RPMI7951 (cell line): Measurements from ENCODE around the gene SEL1L2. TPM values are rescaled to one million over a fixed set of nuclear protein-coding genes. Genes with fewer than 3 reads are reported as not detected.

Source experiments
- DNase-seq: peaks from one replicate; pipeline ENCODE4 v3.0.0-alpha.2; 2012; ENCODE audit warnings: low read depth
- total RNA-seq: library from RNA; depleted of rRNA; stranded (reverse); fragments of >200 nt; shearing (Covaris generic); gene quantifications from 2 replicates; pipeline ENCODE4 v1.2.3, GENCODE V29; 2014

Gene SEL1L2
- total RNA-seq, 1 experiment from 2014 or later, result not detected

- no peak for DNase-seq
Observed at GRCh38 chr20:13865791-13866351, 124.5 kb downstream of the SEL1L2 start.

- DNase-seq, result no peak
Observed at GRCh38 chr20:13865156-13865555, 125.3 kb downstream of the SEL1L2 start.

- DNase-seq, result no peak
Observed at GRCh38 chr20:13863244-13863643, 127.2 kb downstream of the SEL1L2 start.

GRCh38 chr20:13862245-13862644 lies 128.2 kb downstream of the SEL1L2 start:
- no peak for DNase-seq

- no peak for DNase-seq
Observed at GRCh38 chr20:13858871-13859270, 131.5 kb downstream of the SEL1L2 start.

GRCh38 chr20:13858439-13858838 lies 132.0 kb downstream of the SEL1L2 start:
- DNase-seq, result no peak

- no peak for DNase-seq
Observed at GRCh38 chr20:13857961-13858360, 132.5 kb downstream of the SEL1L2 start.

GRCh38 chr20:13857304-13857703 lies 133.1 kb downstream of the SEL1L2 start:
- no peak for DNase-seq

GRCh38 chr20:13856354-13856753 lies 134.1 kb downstream of the SEL1L2 start:
- no peak for DNase-seq

- no peak for DNase-seq
Observed at GRCh38 chr20:13855613-13856012, 134.8 kb downstream of the SEL1L2 start.

GRCh38 chr20:13852306-13852705 lies 138.1 kb downstream of the SEL1L2 start:
- DNase-seq, result peak; percentile 26

GRCh38 chr20:13851279-13851678 lies 139.1 kb downstream of the SEL1L2 start:
- DNase-seq, result no peak

GRCh38 chr20:13844296-13844695 lies 146.1 kb downstream of the SEL1L2 start:
- no peak for DNase-seq

- DNase-seq, result no peak
Observed at GRCh38 chr20:13841206-13841605, 149.2 kb downstream of the SEL1L2 start.

- DNase-seq, result no peak
Observed at GRCh38 chr20:13840093-13840465, 150.3 kb downstream of the SEL1L2 start.

- peak; percentile 35 for DNase-seq
Observed at GRCh38 chr20:13839421-13840092, 150.9 kb downstream of the SEL1L2 start.

- no peak for DNase-seq
Observed at GRCh38 chr20:13838664-13839063, 151.8 kb downstream of the SEL1L2 start.

- DNase-seq, result no peak
Observed at GRCh38 chr20:13831476-13831875, 158.9 kb downstream of the SEL1L2 start.

GRCh38 chr20:13825465-13825864 lies 164.9 kb downstream of the SEL1L2 start:
- no peak for DNase-seq

GRCh38 chr20:13824459-13824858 lies 166.0 kb downstream of the SEL1L2 start:
- no peak for DNase-seq

- no peak for DNase-seq
Observed at GRCh38 chr20:13822459-13822858, 168.0 kb downstream of the SEL1L2 start.

GRCh38 chr20:13821876-13822275 lies 168.5 kb downstream of the SEL1L2 start:
- no peak for DNase-seq

- DNase-seq, result peak; percentile 56
Observed at GRCh38 chr20:13819885-13820645, 170.3 kb downstream of the SEL1L2 start.
